Astrocyte (in vitro differentiated cells and primary cell): ENCODE results near the gene RFTN1. TPM values are rescaled to one million over a fixed set of nuclear protein-coding genes. Genes with fewer than 3 reads are reported as not detected.

Experiments used
- DNase-seq: peaks from one replicate; pipeline ENCODE4 v3.0.0-alpha.2; 2010; ENCODE audit warnings: low read depth
- FAIRE-seq: peaks from 2 replicates; lab custom pipeline; 2011; peaks lifted over from hg19 to GRCh38; lab: Jason Lieb, UNC
- H2AFZ ChIP-seq: 2 replicates; pipeline ENCODE4 v1.6.0; 2012; ENCODE audit warnings: low read depth, low read length, inconsistent platforms
- H3K27ac ChIP-seq: 2 replicates; pipeline ENCODE4 v1.5.1; 2011; ENCODE audit warnings: low read depth, low read length, inconsistent platforms
- H3K27me3 ChIP-seq: 2 replicates; pipeline ENCODE4 v1.6.0; 2011; ENCODE audit warnings: low read length, inconsistent platforms; ENCODE audit not compliant: insufficient read depth
- H3K36me3 ChIP-seq: 2 replicates; pipeline ENCODE4 v1.5.1; 2011; ENCODE audit warnings: low read length, inconsistent platforms; ENCODE audit not compliant: insufficient read depth
- H3K4me1 ChIP-seq: 2 replicates; pipeline ENCODE4 v1.5.1; 2011; ENCODE audit warnings: low read length, inconsistent platforms; ENCODE audit not compliant: insufficient read depth
- H3K4me2 ChIP-seq: 2 replicates; pipeline ENCODE4 v1.6.0; 2012; ENCODE audit warnings: low read length, inconsistent platforms
- H3K4me3 ChIP-seq: 2 replicates; pipeline ENCODE4 v1.5.1; 2011; ENCODE audit warnings: low read depth, mild to moderate bottlenecking, low read length, inconsistent platforms; ENCODE audit not compliant: insufficient read depth
- H3K79me2 ChIP-seq: 2 replicates; pipeline ENCODE4 v1.6.0; 2012; ENCODE audit warnings: mild to moderate bottlenecking, low read length, inconsistent platforms; ENCODE audit not compliant: insufficient read depth
- H3K9ac ChIP-seq: 2 replicates; pipeline ENCODE4 v1.6.0; 2012; ENCODE audit warnings: mild to moderate bottlenecking, low read length, inconsistent platforms
- H3K9me3 ChIP-seq: 2 replicates; pipeline ENCODE4 v1.5.1; 2012; ENCODE audit warnings: low read depth, mild to moderate bottlenecking, low read length, inconsistent platforms; ENCODE audit not compliant: insufficient read depth
- H4K20me1 ChIP-seq: 2 replicates; pipeline ENCODE4 v1.6.0; 2012; ENCODE audit warnings: low read length, inconsistent platforms; ENCODE audit not compliant: insufficient read depth
- H3K27ac Mint-ChIP-seq: one replicate; pipeline ENCODE4 v1.8.0; 2021; ENCODE audit warnings: mild to moderate bottlenecking, mixed read lengths; ENCODE audit not compliant: unreplicated experiment
- H3K27me3 Mint-ChIP-seq: one replicate; pipeline ENCODE4 v1.8.0; 2021; ENCODE audit warnings: low read depth, mixed read lengths; ENCODE audit not compliant: unreplicated experiment
- H3K36me3 Mint-ChIP-seq: one replicate; pipeline ENCODE4 v1.8.0; 2021; ENCODE audit warnings: low read depth, mixed read lengths; ENCODE audit not compliant: unreplicated experiment
- H3K4me1 Mint-ChIP-seq: one replicate; pipeline ENCODE4 v1.8.0; 2021; ENCODE audit warnings: low read depth, mixed read lengths; ENCODE audit not compliant: unreplicated experiment
- H3K4me3 Mint-ChIP-seq: one replicate; pipeline ENCODE4 v1.8.0; 2021; ENCODE audit warnings: mild to moderate bottlenecking, moderate library complexity, mixed read lengths; ENCODE audit not compliant: unreplicated experiment
- H3K9me3 Mint-ChIP-seq: one replicate; pipeline ENCODE4 v1.8.0; 2021; ENCODE audit warnings: mild to moderate bottlenecking, mixed read lengths; ENCODE audit not compliant: unreplicated experiment
- CTCF ChIP-seq: IDR thresholded peaks from 2 replicates; pipeline ENCODE4 v1.5.1; 2011; ENCODE audit warnings: low read depth, mild to moderate bottlenecking, inconsistent platforms, low read length, moderate library complexity; ENCODE audit not compliant: insufficient read depth
- EZH2 ChIP-seq: IDR thresholded peaks from 2 replicates; pipeline ENCODE4 v1.6.1; 2012; ENCODE audit warnings: mild to moderate bottlenecking, low read length, inconsistent platforms; ENCODE audit not compliant: insufficient read depth
- total RNA-seq: library from RNA; stranded (reverse); gene quantifications from 2 replicates; pipeline ENCODE4 v1.2.1, GENCODE V29; 2021

Gene RFTN1
- total RNA-seq, 1 donor from 2014 or later: 49.5 TPM

DNA sequence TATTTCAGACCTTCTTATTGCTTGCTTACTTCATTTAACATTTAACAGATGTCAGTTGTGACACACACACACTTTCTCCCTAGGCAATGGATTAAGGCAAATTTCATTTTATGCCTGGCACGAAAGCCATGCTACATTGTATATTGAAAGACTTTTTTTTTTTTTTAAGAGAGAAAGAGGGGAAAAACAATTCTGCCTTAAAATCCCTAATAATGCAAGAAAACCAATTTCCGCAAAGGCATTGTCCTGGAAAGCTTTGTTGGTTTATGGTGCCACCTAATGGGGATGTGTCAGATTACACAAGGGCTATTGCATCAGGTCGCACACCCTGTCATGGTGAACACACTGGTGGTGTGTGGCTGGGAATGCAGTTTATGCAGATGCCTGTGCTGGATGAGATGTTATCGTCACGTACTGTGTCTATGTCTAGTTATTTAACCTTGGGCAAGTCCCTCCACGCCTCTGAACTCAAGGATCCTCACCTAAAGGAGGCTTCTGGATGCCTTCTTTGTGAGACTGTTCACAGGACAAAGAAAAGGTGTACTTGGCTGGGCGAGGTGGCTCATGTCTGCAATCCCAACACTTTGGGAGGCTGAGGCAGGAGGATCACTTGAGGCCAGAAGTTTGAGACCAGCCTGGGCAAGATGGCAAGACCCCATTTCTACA, 37.3 kb upstream of the RFTN1 start:
- Histone ChIP-seq H3K4me3 (peak overlapping the region; percentile 13), H3K27me3 (no peaks in the 10 kb centered on the region), H3K4me1 (peaks cover 6% of the 10 kb centered on the region), H3K9ac (peak overlapping the region; percentile 51), H2AFZ (peak overlapping the region; percentile 65), H3K36me3 (no peaks in the 10 kb centered on the region), H3K9me3 (no peaks in the 10 kb centered on the region), H3K27ac (no peak overlapping the region), H4K20me1 (no peaks in the 10 kb centered on the region), H3K4me2 (peak overlapping the region; percentile 73), H3K79me2 (no peaks in the 10 kb centered on the region)
- Mint-ChIP-seq H3K27me3 (no peaks in the 10 kb centered on the region), H3K9me3 (peaks cover 9% of the 10 kb centered on the region), H3K4me1 (peaks cover 14% of the 10 kb centered on the region), H3K27ac (peak overlapping the region; percentile 94), H3K4me3 (no peak overlapping the region), H3K36me3 (no peaks in the 10 kb centered on the region)
- FAIRE-seq (peak; percentile 62), DNase-seq (peak; percentile 70)
- TF ChIP-seq CTCF (peak; percentile 99), EZH2 (no peak)

GRCh38 chr3:16550305-16550675, 36.8 kb upstream of the RFTN1 start:
- Histone ChIP-seq H3K79me2 (no peaks in the 10 kb centered on the region), H3K4me3 (peak overlapping the region; percentile 13), H3K27ac (no peak overlapping the region), H3K27me3 (no peaks in the 10 kb centered on the region), H3K9ac (peak overlapping the region; percentile 51), H2AFZ (peak overlapping the region; percentile 65), H3K9me3 (no peaks in the 10 kb centered on the region), H3K4me2 (peak overlapping the region; percentile 73), H3K36me3 (no peaks in the 10 kb centered on the region), H4K20me1 (no peaks in the 10 kb centered on the region), H3K4me1 (peaks cover 6% of the 10 kb centered on the region)
- H3K4me1 Mint-ChIP-seq: peaks cover 14% of the 10 kb centered on the region
- FAIRE-seq: no peak
- no peak overlapping the region for H3K27ac Mint-ChIP-seq
- H3K9me3 Mint-ChIP-seq: peaks cover 9% of the 10 kb centered on the region
- DNase-seq: peak; percentile 3
- H3K36me3 Mint-ChIP-seq: no peaks in the 10 kb centered on the region
- no peak overlapping the region for H3K4me3 Mint-ChIP-seq
- H3K27me3 Mint-ChIP-seq: no peaks in the 10 kb centered on the region
- no peak for TF ChIP-seq EZH2
- TF ChIP-seq CTCF: no peak

DNA sequence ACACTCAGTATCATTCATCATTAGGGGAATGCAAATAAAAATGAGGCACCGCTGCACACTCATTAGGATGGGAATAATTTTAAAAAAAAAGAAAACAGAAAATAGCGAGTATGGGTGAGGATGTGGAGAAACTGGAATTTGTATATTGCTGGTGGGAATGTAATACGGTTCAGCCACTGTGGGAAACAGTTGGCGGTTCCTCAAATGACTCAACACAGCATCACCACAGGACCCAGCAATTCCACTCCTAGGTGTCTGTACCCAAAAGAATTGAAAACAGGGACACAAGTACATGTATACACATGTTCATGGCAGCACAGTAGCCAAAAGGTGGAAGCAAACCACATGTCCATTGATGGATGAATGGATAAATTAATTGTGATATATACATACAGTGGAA, 35.2 kb upstream of the RFTN1 start:
- Histone ChIP-seq H3K79me2 (no peaks in the 10 kb centered on the region), H3K9me3 (no peaks in the 10 kb centered on the region), H3K27ac (no peak overlapping the region), H3K9ac (no peak overlapping the region), H3K4me2 (no peak overlapping the region), H2AFZ (no peak overlapping the region), H3K27me3 (no peaks in the 10 kb centered on the region), H4K20me1 (no peaks in the 10 kb centered on the region), H3K36me3 (no peaks in the 10 kb centered on the region), H3K4me1 (peaks cover 6% of the 10 kb centered on the region), H3K4me3 (no peak overlapping the region)
- Mint-ChIP-seq H3K27ac (peak overlapping the region; percentile 5), H3K4me1 (peaks cover 14% of the 10 kb centered on the region), H3K4me3 (no peak overlapping the region), H3K27me3 (peaks cover 8% of the 10 kb centered on the region), H3K9me3 (peaks cover 5% of the 10 kb centered on the region), H3K36me3 (no peaks in the 10 kb centered on the region)
- no peak for TF ChIP-seq EZH2
- no peak for TF ChIP-seq CTCF
- DNase-seq (peak; percentile 83), FAIRE-seq (peak; percentile 26)
